ENCODE results near the gene MVB12B. TPM values are rescaled to one million over a fixed set of nuclear protein-coding genes. Genes with fewer than 3 reads are reported as not detected.

MVB12B gene
- total RNA-seq, 1 experiment from 2014 or later, result 10.9 TPM

GRCh38 chr9:126443144-126443543 lies 116.5 kb downstream of the MVB12B start (continued):
- no peak for TF ChIP-seq SP1 (IDR thresholded peaks at IDR 0.05; ENCODE audit: low read depth)
- TF ChIP-seq SRF (IDR thresholded peaks at IDR 0.05; ENCODE audit: low read depth), result no peak
- TF ChIP-seq ZNF274 (IDR thresholded peaks at IDR 0.05; ENCODE audit: low read depth, low read length), result no peak
- TF ChIP-seq EZH2 (IDR thresholded peaks at IDR 0.05), result no peak
- no peak for TF ChIP-seq ZBTB33 (IDR thresholded peaks at IDR 0.05; ENCODE audit: extremely low read depth, insufficient replicate concordance, low read length)
- no peak for TF ChIP-seq TCF7L2 (IDR thresholded peaks at IDR 0.05; ENCODE audit: borderline replicate concordance, extremely low read depth, insufficient read depth, insufficient read length)
- no peak for TF ChIP-seq CEBPB (IDR thresholded peaks at IDR 0.05; ENCODE audit: low read depth)

GRCh38 chr9:126448136-126448535 lies 121.5 kb downstream of the MVB12B start:
- no TSS peak for BruUV-seq (replicated peaks)
- TF ChIP-seq CTCF (IDR thresholded peaks at IDR 0.05 in 2 of 3, conservative IDR thresholded peaks at IDR 0.05 in 1 of 3; ENCODE audit: borderline replicate concordance in 1 of 3, insufficient read depth in 1 of 3, low read depth in 2 of 3, low read length in 2 of 3), result no peak
- TF ChIP-seq TCF7L2 (IDR thresholded peaks at IDR 0.05; ENCODE audit: borderline replicate concordance, extremely low read depth, insufficient read depth, insufficient read length), result no peak
- no peak for TF ChIP-seq ZNF274 (IDR thresholded peaks at IDR 0.05; ENCODE audit: low read depth, low read length)
- no peak for TF ChIP-seq CBX3 (IDR thresholded peaks at IDR 0.05; ENCODE audit: low read depth)
- no peak for TF ChIP-seq SIN3A (IDR thresholded peaks at IDR 0.05; ENCODE audit: low read depth)
- H3K9me3 ChIP-seq (ENCODE audit: control insufficient read depth in 1 of 2, insufficient read depth in 1 of 2, low read depth in 1 of 2, low read length in 2 of 2), result no peaks in the 10 kb centered on the region
- POLR2A ChIA-PET, result no interaction called here
- no peaks in the 10 kb centered on the region for H3K79me2 ChIP-seq (ENCODE audit: insufficient read depth, low read length)
- H3K4me3 ChIP-seq (replicated peaks in 1 of 2; ENCODE audit: low read depth in 1 of 2, low read length in 2 of 2), result no peak overlapping the region
- no peak overlapping the region for H3K9ac ChIP-seq (ENCODE audit: low read length)
- H4K20me1 ChIP-seq (ENCODE audit: insufficient read depth), result no peaks in the 10 kb centered on the region
- no peaks in the 10 kb centered on the region for H3K4me1 ChIP-seq (ENCODE audit: control insufficient read depth in 1 of 2, insufficient read depth in 2 of 2, low read length in 2 of 2)
- no peaks in the 10 kb centered on the region for H3K27me3 ChIP-seq (ENCODE audit: insufficient read depth, low read length)
- no peaks in the 10 kb centered on the region for H3K36me3 ChIP-seq (ENCODE audit: control insufficient read depth in 1 of 2, insufficient read depth in 2 of 2, low read length in 2 of 2)
- DNase-seq (ENCODE audit: low read depth, low spot score), result no peak
- no peak for ATAC-seq
- intact Hi-C loops (cut with micrococcal nuclease), result no loop called here
- H3K27ac ChIP-seq (ENCODE audit: low read depth, low read length), result no peak overlapping the region
- CTCF ChIA-PET, result no interaction called here
- H3K4me2 ChIP-seq (ENCODE audit: low read length), result no peak overlapping the region
- no peaks in the 10 kb centered on the region for H3K9me2 ChIP-seq (ENCODE audit: insufficient read depth)
- no peak overlapping the region for H2AFZ ChIP-seq (ENCODE audit: low read depth, low read length, poor library complexity, severe bottlenecking)
- RAD21 ChIA-PET (ENCODE audit: low non-redundant PET in 1 of 2, low total read pairs in 2 of 2, uncharacterized antibody in 2 of 2, unreplicated experiment in 2 of 2), result no interaction called here

Measured in HCT116 (cell line).